HEK293 (cell line): ENCODE data around the gene UCKL1.

Source experiments
- MZF1 ChIP-seq: fragments of 450-650 bp; formaldehyde crosslinking; IDR thresholded peaks from 2 replicates; pipeline ENCODE4 v1.5.1; 2017; ENCODE audit warnings: missing biosample characterization, missing genetic modification characterization, borderline replicate concordance
- TCF7L2 ChIP-seq: IDR thresholded peaks from 2 replicates; pipeline ENCODE4 v1.6.1; 2011; ENCODE audit warnings: low read depth, mild to moderate bottlenecking, inconsistent platforms, low read length, moderate library complexity, borderline replicate concordance
- ZBTB11 ChIP-seq: fragments of 450-650 bp; formaldehyde crosslinking; conservative IDR thresholded peaks from 2 replicates; pipeline ENCODE4 v1.5.1; 2016; ENCODE audit warnings: low read depth, missing biosample characterization, missing genetic modification characterization
- ZBTB8A ChIP-seq: fragments of 450-650 bp; formaldehyde crosslinking; IDR thresholded peaks from 2 replicates; pipeline ENCODE4 v1.5.1; 2016; ENCODE audit warnings: missing biosample characterization, missing genetic modification characterization
- ZNF10 ChIP-seq: fragments of 450-650 bp; formaldehyde crosslinking; IDR thresholded peaks from 2 replicates; pipeline ENCODE4 v1.5.1; 2017; ENCODE audit warnings: missing biosample characterization, missing genetic modification characterization
- ZNF2 ChIP-seq: fragments of 450-650 bp; formaldehyde crosslinking; IDR thresholded peaks from 2 replicates; pipeline ENCODE4 v1.5.1; 2016; ENCODE audit warnings: missing biosample characterization, missing genetic modification characterization
- ZNF211 ChIP-seq: fragments of 450-650 bp; formaldehyde crosslinking; IDR thresholded peaks from 2 replicates; pipeline ENCODE4 v1.5.1; 2016; ENCODE audit warnings: low read depth, missing biosample characterization, missing genetic modification characterization
- ZNF221 ChIP-seq: fragments of 450-650 bp; formaldehyde crosslinking; IDR thresholded peaks from 2 replicates; pipeline ENCODE4 v1.5.1; 2017; ENCODE audit warnings: missing biosample characterization, missing genetic modification characterization, borderline replicate concordance
- ZNF274 ChIP-seq, 2 experiments: fragments of 200-500 bp in 1 of 2; fragments of 450-650 bp in 1 of 2; sonication (Bioruptor generic) in 1 of 2; formaldehyde crosslinking in 1 of 2; IDR thresholded peaks; 2 replicates each; pipeline versions ENCODE4 v1.5.1 to v1.6.1; 2014 to 2016; ENCODE audit warnings: borderline replicate concordance in 1 of 2, inconsistent platforms in 1 of 2, low read length in 1 of 2, missing biosample characterization in 1 of 2, missing genetic modification characterization in 1 of 2
- ZNF302 ChIP-seq: fragments of 450-650 bp; formaldehyde crosslinking; IDR thresholded peaks from 2 replicates; pipeline ENCODE4 v1.5.1; 2016; ENCODE audit warnings: missing biosample characterization, missing genetic modification characterization, low read depth
- ZNF391 ChIP-seq: fragments of 450-650 bp; formaldehyde crosslinking; IDR thresholded peaks from 2 replicates; pipeline ENCODE4 v1.5.1; 2016; ENCODE audit warnings: low read depth, missing biosample characterization, missing genetic modification characterization, borderline replicate concordance
- ZNF404 ChIP-seq: fragments of 450-650 bp; formaldehyde crosslinking; IDR thresholded peaks from 2 replicates; pipeline ENCODE4 v1.5.1; 2017; ENCODE audit warnings: missing biosample characterization, missing genetic modification characterization
- ZNF423 ChIP-seq: fragments of 450-650 bp; formaldehyde crosslinking; IDR thresholded peaks from 2 replicates; pipeline ENCODE4 v1.5.1; 2016; ENCODE audit warnings: missing biosample characterization, missing genetic modification characterization
- ZNF521 ChIP-seq: fragments of 450-650 bp; formaldehyde crosslinking; IDR thresholded peaks from 2 replicates; pipeline ENCODE4 v1.5.1; 2017; ENCODE audit warnings: missing biosample characterization, mild to moderate bottlenecking, missing genetic modification characterization
- ZNF529 ChIP-seq: fragments of 450-650 bp; formaldehyde crosslinking; IDR thresholded peaks from 2 replicates; pipeline ENCODE4 v1.5.1; 2017; ENCODE audit warnings: missing genetic modification characterization, missing biosample characterization; ENCODE audit not compliant: insufficient replicate concordance
- ZNF530 ChIP-seq: fragments of 450-650 bp; formaldehyde crosslinking; IDR thresholded peaks from 2 replicates; pipeline ENCODE4 v1.5.1; 2016; ENCODE audit warnings: low read depth, missing biosample characterization, missing genetic modification characterization
- ZNF549 ChIP-seq: fragments of 450-650 bp; IDR thresholded peaks from 2 replicates; pipeline ENCODE4 v1.5.1; 2018; ENCODE audit warnings: missing biosample characterization, missing genetic modification characterization, mild to moderate bottlenecking, inconsistent platforms, moderate library complexity
- ZNF555 ChIP-seq: fragments of 450-650 bp; formaldehyde crosslinking; conservative IDR thresholded peaks from 2 replicates; pipeline ENCODE4 v1.5.1; 2017; ENCODE audit warnings: missing biosample characterization, mild to moderate bottlenecking, missing genetic modification characterization, inconsistent platforms
- ZNF580 ChIP-seq: fragments of 450-650 bp; formaldehyde crosslinking; IDR thresholded peaks from 2 replicates; pipeline ENCODE4 v1.5.1; 2016; ENCODE audit warnings: missing biosample characterization, missing genetic modification characterization
- ZNF596 ChIP-seq: fragments of 450-650 bp; IDR thresholded peaks from 2 replicates; pipeline ENCODE4 v1.5.0; 2018; ENCODE audit warnings: missing biosample characterization, mild to moderate bottlenecking, missing genetic modification characterization, moderate library complexity
- TF ChIP-seq, protein P1 (sequence below): fragments of 450-650 bp; formaldehyde crosslinking; IDR thresholded peaks from 2 replicates; pipeline ENCODE4 v1.5.1; 2016; ENCODE audit warnings: missing biosample characterization, missing genetic modification characterization
- TF ChIP-seq, protein P2 (sequence below): fragments of 450-650 bp; formaldehyde crosslinking; IDR thresholded peaks from 2 replicates; pipeline ENCODE4 v1.5.1; 2017; ENCODE audit warnings: missing biosample characterization, missing genetic modification characterization
- TF ChIP-seq, protein P3 (sequence below): fragments of 450-650 bp; formaldehyde crosslinking; IDR thresholded peaks from 2 replicates; pipeline ENCODE4 v1.5.1; 2017; ENCODE audit warnings: missing biosample characterization, missing genetic modification characterization

UCKL1 gene

GRCh38 chr20:63894358-63895201, 61.6 kb downstream of the UCKL1 start, which contains the start of gene DNAJC5 (continued):
- TF ChIP-seq ZNF555 (tag by site-specific recombination): no peak
- TF ChIP-seq ZNF302 (tag by site-specific recombination): no peak
- TF ChIP-seq ZNF580 (tag by site-specific recombination): no peak
- no peak for TF ChIP-seq ZNF211 (tag by site-specific recombination)
- no peak for TF ChIP-seq ZNF521
- TF ChIP-seq MZF1 (tag by site-specific recombination): no peak
- no peak for TF ChIP-seq ZNF221 (tag by site-specific recombination)
- TF ChIP-seq ZNF391: no peak
- no peak for TF ChIP-seq ZNF596 (tag by site-specific recombination)
- no peak for TF ChIP-seq ZNF549 (tag by site-specific recombination)
- no peak for TF ChIP-seq ZNF529 (tag by site-specific recombination)
- TF ChIP-seq ZNF423: 0 out of 2 replicates have a peak, but pooled peaks have one; percentile 16
- no peak for TF ChIP-seq TCF7L2
- TF ChIP-seq, protein P1, sequence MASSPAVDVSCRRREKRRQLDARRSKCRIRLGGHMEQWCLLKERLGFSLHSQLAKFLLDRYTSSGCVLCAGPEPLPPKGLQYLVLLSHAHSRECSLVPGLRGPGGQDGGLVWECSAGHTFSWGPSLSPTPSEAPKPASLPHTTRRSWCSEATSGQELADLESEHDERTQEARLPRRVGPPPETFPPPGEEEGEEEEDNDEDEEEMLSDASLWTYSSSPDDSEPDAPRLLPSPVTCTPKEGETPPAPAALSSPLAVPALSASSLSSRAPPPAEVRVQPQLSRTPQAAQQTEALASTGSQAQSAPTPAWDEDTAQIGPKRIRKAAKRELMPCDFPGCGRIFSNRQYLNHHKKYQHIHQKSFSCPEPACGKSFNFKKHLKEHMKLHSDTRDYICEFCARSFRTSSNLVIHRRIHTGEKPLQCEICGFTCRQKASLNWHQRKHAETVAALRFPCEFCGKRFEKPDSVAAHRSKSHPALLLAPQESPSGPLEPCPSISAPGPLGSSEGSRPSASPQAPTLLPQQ (tag by site-specific recombination): peak; percentile 97
- no peak for TF ChIP-seq ZBTB8A (tag by site-specific recombination)
- TF ChIP-seq, protein P2, sequence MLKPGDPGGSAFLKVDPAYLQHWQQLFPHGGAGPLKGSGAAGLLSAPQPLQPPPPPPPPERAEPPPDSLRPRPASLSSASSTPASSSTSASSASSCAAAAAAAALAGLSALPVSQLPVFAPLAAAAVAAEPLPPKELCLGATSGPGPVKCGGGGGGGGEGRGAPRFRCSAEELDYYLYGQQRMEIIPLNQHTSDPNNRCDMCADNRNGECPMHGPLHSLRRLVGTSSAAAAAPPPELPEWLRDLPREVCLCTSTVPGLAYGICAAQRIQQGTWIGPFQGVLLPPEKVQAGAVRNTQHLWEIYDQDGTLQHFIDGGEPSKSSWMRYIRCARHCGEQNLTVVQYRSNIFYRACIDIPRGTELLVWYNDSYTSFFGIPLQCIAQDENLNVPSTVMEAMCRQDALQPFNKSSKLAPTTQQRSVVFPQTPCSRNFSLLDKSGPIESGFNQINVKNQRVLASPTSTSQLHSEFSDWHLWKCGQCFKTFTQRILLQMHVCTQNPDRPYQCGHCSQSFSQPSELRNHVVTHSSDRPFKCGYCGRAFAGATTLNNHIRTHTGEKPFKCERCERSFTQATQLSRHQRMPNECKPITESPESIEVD (tag by site-specific recombination): no peak
- no peak for TF ChIP-seq ZNF274 (IDR thresholded peaks at IDR 0.05; ENCODE audit: low read length)
- no peak for TF ChIP-seq ZNF274 (tag by site-specific recombination; IDR thresholded peaks at IDR 0.05; ENCODE audit: borderline replicate concordance)
- TF ChIP-seq ZNF2: no peak
- no peak for TF ChIP-seq ZNF404 (tag by site-specific recombination)
- TF ChIP-seq ZNF530: no peak
- no peak for TF ChIP-seq ZNF10
- TF ChIP-seq, protein P3, sequence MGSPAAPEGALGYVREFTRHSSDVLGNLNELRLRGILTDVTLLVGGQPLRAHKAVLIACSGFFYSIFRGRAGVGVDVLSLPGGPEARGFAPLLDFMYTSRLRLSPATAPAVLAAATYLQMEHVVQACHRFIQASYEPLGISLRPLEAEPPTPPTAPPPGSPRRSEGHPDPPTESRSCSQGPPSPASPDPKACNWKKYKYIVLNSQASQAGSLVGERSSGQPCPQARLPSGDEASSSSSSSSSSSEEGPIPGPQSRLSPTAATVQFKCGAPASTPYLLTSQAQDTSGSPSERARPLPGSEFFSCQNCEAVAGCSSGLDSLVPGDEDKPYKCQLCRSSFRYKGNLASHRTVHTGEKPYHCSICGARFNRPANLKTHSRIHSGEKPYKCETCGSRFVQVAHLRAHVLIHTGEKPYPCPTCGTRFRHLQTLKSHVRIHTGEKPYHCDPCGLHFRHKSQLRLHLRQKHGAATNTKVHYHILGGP (tag by site-specific recombination): no peak
- TF ChIP-seq ZBTB11 (tag by site-specific recombination): no peak; the same call in 1 of the 2 replicates
